Chondrocyte (in vitro differentiated cells): Measurements from ENCODE around the gene PTEN. TPM values are rescaled to one million over a fixed set of nuclear protein-coding genes. Genes with fewer than 3 reads are reported as not detected.

Source experiments
- DNase-seq: peaks from one replicate; pipeline ENCODE4 v3.0.0; 2021; ENCODE audit warnings: mixed read lengths, low spot score
- H3K27ac Mint-ChIP-seq: one replicate; pipeline ENCODE4 v1.8.0; 2021; ENCODE audit warnings: mild to moderate bottlenecking, moderate library complexity, mixed read lengths; ENCODE audit not compliant: unreplicated experiment
- H3K27me3 Mint-ChIP-seq: 2 replicates; pipeline ENCODE4 v1.8.0; 2021; ENCODE audit warnings: low read depth, mixed read lengths
- H3K36me3 Mint-ChIP-seq: 2 replicates; pipeline ENCODE4 v1.8.0; 2021; ENCODE audit warnings: low read depth, mixed read lengths
- H3K4me1 Mint-ChIP-seq: 2 replicates; pipeline ENCODE4 v1.8.0; 2021; ENCODE audit warnings: low read depth, mild to moderate bottlenecking, mixed read lengths
- H3K4me3 Mint-ChIP-seq: one replicate; pipeline ENCODE4 v1.8.0; 2021; ENCODE audit warnings: mild to moderate bottlenecking, moderate library complexity, mixed read lengths; ENCODE audit not compliant: unreplicated experiment
- H3K9me3 Mint-ChIP-seq: 2 replicates; pipeline ENCODE4 v1.8.0; 2021; ENCODE audit warnings: low read depth, mixed read lengths
- CTCF ChIP-seq: fragments of 200-600 bp; sonication (generic); IDR thresholded peaks from 2 replicates; pipeline ENCODE4 v1.5.0; 2021; ENCODE audit warnings: antibody characterized with exemption, mild to moderate bottlenecking, moderate library complexity
- total RNA-seq: library from RNA; stranded (reverse); gene quantifications from 3 replicates; pipeline ENCODE4 v1.2.1, GENCODE V29; 2021

Gene PTEN
- total RNA-seq, 1 donor from 2014 or later: 85.4 TPM

- Mint-ChIP-seq H3K27me3 (no peaks in the 10 kb centered on the region), H3K27ac (no peak overlapping the region), H3K4me3 (no peak overlapping the region), H3K4me1 (no peaks in the 10 kb centered on the region), H3K9me3 (peaks cover 4% of the 10 kb centered on the region), H3K36me3 (no peaks in the 10 kb centered on the region)
- no peak for DNase-seq
- no peak for TF ChIP-seq CTCF
Measured at GRCh38 chr10:87829986-87830729, 33.3 kb upstream of the PTEN start.

GRCh38 chr10:87836098-87836497, 27.3 kb upstream of the PTEN start:
- Mint-ChIP-seq H3K4me1 (no peaks in the 10 kb centered on the region), H3K36me3 (no peaks in the 10 kb centered on the region), H3K4me3 (no peak overlapping the region), H3K27me3 (no peaks in the 10 kb centered on the region), H3K9me3 (no peaks in the 10 kb centered on the region), H3K27ac (no peak overlapping the region)
- no peak for TF ChIP-seq CTCF
- no peak for DNase-seq

GRCh38 chr10:87837445-87837844, 26.0 kb upstream of the PTEN start:
- no peak overlapping the region for H3K27ac Mint-ChIP-seq
- no peaks in the 10 kb centered on the region for H3K9me3 Mint-ChIP-seq
- TF ChIP-seq CTCF: no peak
- no peak for DNase-seq
- peaks cover 3% of the 10 kb centered on the region for H3K4me1 Mint-ChIP-seq
- no peaks in the 10 kb centered on the region for H3K27me3 Mint-ChIP-seq
- no peaks in the 10 kb centered on the region for H3K36me3 Mint-ChIP-seq
- H3K4me3 Mint-ChIP-seq: no peak overlapping the region

GRCh38 chr10:87838650-87839049, 24.8 kb upstream of the PTEN start:
- no peak for DNase-seq
- Mint-ChIP-seq H3K36me3 (no peaks in the 10 kb centered on the region), H3K27ac (no peak overlapping the region), H3K9me3 (no peaks in the 10 kb centered on the region), H3K27me3 (no peaks in the 10 kb centered on the region), H3K4me3 (no peak overlapping the region), H3K4me1 (peaks cover 10% of the 10 kb centered on the region)
- TF ChIP-seq CTCF: no peak

- Mint-ChIP-seq H3K4me1 (peaks cover 10% of the 10 kb centered on the region), H3K9me3 (no peaks in the 10 kb centered on the region), H3K36me3 (no peaks in the 10 kb centered on the region), H3K4me3 (no peak overlapping the region), H3K27me3 (no peaks in the 10 kb centered on the region), H3K27ac (no peak overlapping the region)
- no peak for TF ChIP-seq CTCF
- DNase-seq: no peak
Measured at GRCh38 chr10:87841186-87841585, 22.2 kb upstream of the PTEN start.
